ENCODE measurements around the gene HOXC13.

Gene HOXC13

GRCh38 chr12:53975479-53976152 is 37.0 kb downstream of the HOXC13 start:
- no peak overlapping the region for H3K4me3 ChIP-seq (ENCODE audit: low read depth, low read length)
- H3K9me3 ChIP-seq (ENCODE audit: control insufficient read depth, insufficient read depth, low read depth, low read length): no peaks in the 10 kb centered on the region
- peaks cover 60% of the 10 kb centered on the region for H3K4me1 ChIP-seq (ENCODE audit: control insufficient read depth, insufficient read depth, low read length)
- POLR2A ChIA-PET: interaction anchor here (0.6 kb wide), 1 partner anchor 20 kb away, joined by 4 read pairs; no protein-coding TSS in a partner anchor
- H3K36me3 ChIP-seq (ENCODE audit: control insufficient read depth in 2 of 2, insufficient read depth in 1 of 2, low read length in 2 of 2): no peaks in the 10 kb centered on the region
- TF ChIP-seq ZNF596 (tag by site-specific recombination; IDR thresholded peaks at IDR 0.05) (no peak), ZBTB11 (tag by site-specific recombination; conservative IDR thresholded peaks at IDR 0.05; ENCODE audit: low read depth) (0 out of 2 replicates have a peak, but pooled peaks have one; percentile 4), ZBTB26 (tag by site-specific recombination; optimal IDR thresholded peaks at IDR 0.05) (no peak), ZBTB6 (tag by site-specific recombination; IDR thresholded peaks at IDR 0.05) (peak; percentile 57; the same call in 1 of the 2 replicates), ZNF600 (tag by site-specific recombination; IDR thresholded peaks at IDR 0.05) (peak; percentile 67), ZNF585B (tag by site-specific recombination; IDR thresholded peaks at IDR 0.05) (no peak), ZBTB21 (tag by site-specific recombination; IDR thresholded peaks at IDR 0.05) (no peak), ZNF138 (tag by site-specific recombination; IDR thresholded peaks at IDR 0.05; ENCODE audit: borderline replicate concordance) (no peak), SP7 (tag by site-specific recombination; IDR thresholded peaks at IDR 0.05) (0 out of 2 replicates have a peak, but pooled peaks have one; percentile 8), ZNF2 (tag by site-specific recombination; IDR thresholded peaks at IDR 0.05) (0 out of 2 replicates have a peak, but pooled peaks have one; percentile 24), AEBP2 (tag by site-specific recombination; IDR thresholded peaks at IDR 0.05; ENCODE audit: borderline replicate concordance) (no peak), ZNF423 (tag by site-specific recombination; IDR thresholded peaks at IDR 0.05) (0 out of 2 replicates have a peak, but pooled peaks have one; percentile 10), ZNF747 (tag by site-specific recombination; IDR thresholded peaks at IDR 0.05) (no peak)
- CTCF ChIA-PET: interaction anchor here (0.6 to 0.8 kb wide), 2 partner anchors 232 to 272 kb away, joined by 3 to 5 read pairs; no protein-coding TSS in a partner anchor
- no peak overlapping the region; the same call in 1 of the 2 replicates for H3K27ac ChIP-seq (ENCODE audit: extremely low read depth, low read depth, low read length)

GRCh38 chr12:53976172-53976822 is 37.7 kb downstream of the HOXC13 start:
- no peak overlapping the region for H3K4me3 ChIP-seq (ENCODE audit: low read depth, low read length)
- H3K9me3 ChIP-seq (ENCODE audit: control insufficient read depth, insufficient read depth, low read depth, low read length): no peaks in the 10 kb centered on the region
- peak overlapping the region; percentile 64; the same call in 1 of the 2 replicates for H3K27ac ChIP-seq (ENCODE audit: extremely low read depth, low read depth, low read length)
- ChIA-PET POLR2A (interaction anchor here (0.6 to 0.9 kb wide), 3 partner anchors 9 to 19 kb away, joined by 3 to 4 read pairs (median 4); no protein-coding TSS in a partner anchor), CTCF (interaction anchor here (0.5 to 0.8 kb wide), 4 partner anchors 99 to 643 kb away, joined by 3 to 5 read pairs (median 3); no protein-coding TSS in a partner anchor)
- H3K36me3 ChIP-seq (ENCODE audit: control insufficient read depth in 2 of 2, insufficient read depth in 1 of 2, low read length in 2 of 2): no peaks in the 10 kb centered on the region
- peaks cover 54% of the 10 kb centered on the region for H3K4me1 ChIP-seq (ENCODE audit: control insufficient read depth, insufficient read depth, low read length)
- TF ChIP-seq ZNF391 (tag by site-specific recombination; IDR thresholded peaks at IDR 0.05; ENCODE audit: borderline replicate concordance, low read depth) (no peak), ZNF155 (tag by site-specific recombination; IDR thresholded peaks at IDR 0.05) (no peak), ZEB2 (tag by site-specific recombination; IDR thresholded peaks at IDR 0.05) (peak; percentile 40; the same call in 1 of the 2 replicates), ZNF701 (tag by site-specific recombination; IDR thresholded peaks at IDR 0.05) (no peak), ZNF449 (tag by site-specific recombination; IDR thresholded peaks at IDR 0.05) (0 out of 2 replicates have a peak, but pooled peaks have one; percentile 23), ZBTB6 (tag by site-specific recombination; IDR thresholded peaks at IDR 0.05) (0 out of 2 replicates have a peak, but pooled peaks have one; percentile 32), ZNF112 (tag by site-specific recombination; IDR thresholded peaks at IDR 0.05) (no peak), ZSCAN30 (tag by site-specific recombination; IDR thresholded peaks at IDR 0.05) (peak; percentile 88; the same call in 1 of the 2 replicates)

All from HEK293 (cell line).